RWPE1 (cell line): ENCODE measurements around the gene TNFAIP8.

Experiments used
- CTCF ChIA-PET: fragments of 350-600 bp; sonication (Branson Sonifier 250); formaldehyde crosslinking; extraction: SDS; loops from one replicate; lab custom pipeline; 2021; lab: Yijun Ruan, JAX
- POLR2A ChIA-PET: fragments of 400-600 bp; formaldehyde crosslinking; extraction: SDS; loops from one replicate; lab custom pipeline; 2020; ENCODE audit warnings: antibody characterized with exemption; ENCODE audit not compliant: low non-redundant PET; lab: Yijun Ruan, JAX
- DNase-seq: peaks from one replicate; pipeline ENCODE4 v3.0.0; 2012; ENCODE audit warnings: low spot score
- H3K27ac ChIP-seq: fragments of 450-650 bp; 2 replicates; pipeline ENCODE4 v1.5.1; 2017
- TF ChIP-seq, protein P1 (sequence below): fragments of 450-650 bp; conservative IDR thresholded peaks from 2 replicates; pipeline ENCODE4 v1.5.1; 2017; ENCODE audit warnings: low read depth, mild to moderate bottlenecking

TNFAIP8 gene

DNA sequence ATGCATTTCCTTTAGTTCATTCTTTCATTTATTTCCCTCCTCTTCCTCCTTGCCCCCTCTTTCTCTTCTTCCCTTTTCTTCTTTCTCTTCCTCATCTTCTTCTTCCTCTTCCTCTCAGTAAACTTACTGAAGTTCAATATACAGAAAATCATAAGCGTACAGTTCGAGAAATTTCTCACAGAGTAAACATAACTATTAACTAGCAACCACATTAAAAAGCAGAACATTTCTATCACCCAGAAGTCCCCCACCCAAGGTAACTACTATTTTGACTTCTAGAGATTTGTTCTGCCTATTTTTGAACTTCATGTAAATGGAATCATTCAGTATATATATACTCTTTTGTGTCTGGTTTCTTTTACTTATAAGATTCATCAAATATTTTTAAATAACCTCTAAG lies 48.2 kb downstream of the TNFAIP8 start:
- POLR2A ChIA-PET, result no interaction called here
- no peak for DNase-seq
- no peak overlapping the region for H3K27ac ChIP-seq
- CTCF ChIA-PET, result no interaction called here
- TF ChIP-seq, protein P1, sequence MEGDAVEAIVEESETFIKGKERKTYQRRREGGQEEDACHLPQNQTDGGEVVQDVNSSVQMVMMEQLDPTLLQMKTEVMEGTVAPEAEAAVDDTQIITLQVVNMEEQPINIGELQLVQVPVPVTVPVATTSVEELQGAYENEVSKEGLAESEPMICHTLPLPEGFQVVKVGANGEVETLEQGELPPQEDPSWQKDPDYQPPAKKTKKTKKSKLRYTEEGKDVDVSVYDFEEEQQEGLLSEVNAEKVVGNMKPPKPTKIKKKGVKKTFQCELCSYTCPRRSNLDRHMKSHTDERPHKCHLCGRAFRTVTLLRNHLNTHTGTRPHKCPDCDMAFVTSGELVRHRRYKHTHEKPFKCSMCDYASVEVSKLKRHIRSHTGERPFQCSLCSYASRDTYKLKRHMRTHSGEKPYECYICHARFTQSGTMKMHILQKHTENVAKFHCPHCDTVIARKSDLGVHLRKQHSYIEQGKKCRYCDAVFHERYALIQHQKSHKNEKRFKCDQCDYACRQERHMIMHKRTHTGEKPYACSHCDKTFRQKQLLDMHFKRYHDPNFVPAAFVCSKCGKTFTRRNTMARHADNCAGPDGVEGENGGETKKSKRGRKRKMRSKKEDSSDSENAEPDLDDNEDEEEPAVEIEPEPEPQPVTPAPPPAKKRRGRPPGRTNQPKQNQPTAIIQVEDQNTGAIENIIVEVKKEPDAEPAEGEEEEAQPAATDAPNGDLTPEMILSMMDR, result no peak

DNA sequence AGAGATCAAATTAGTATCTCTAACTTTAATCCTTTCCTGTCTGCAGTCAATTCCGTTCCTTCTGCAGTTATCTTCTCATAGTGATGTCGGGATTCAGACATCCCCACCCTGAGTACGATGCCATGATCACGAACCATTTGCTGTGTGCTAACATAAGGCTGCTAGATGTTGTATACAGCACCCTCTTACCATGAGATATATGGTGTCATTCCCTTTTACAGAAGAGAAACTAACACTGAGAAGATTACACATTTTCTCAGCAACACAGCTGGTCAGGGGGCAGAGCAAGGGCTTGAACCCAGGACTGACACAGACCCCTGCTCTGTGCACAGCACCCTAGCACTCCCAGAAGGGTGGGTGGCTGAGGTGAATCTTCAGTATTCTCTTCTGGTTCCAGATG lies 49.6 kb downstream of the TNFAIP8 start:
- no peak for DNase-seq
- TF ChIP-seq, protein P1, result no peak
- ChIA-PET CTCF (no interaction called here), POLR2A (no interaction called here)
- H3K27ac ChIP-seq, result no peak overlapping the region

DNA sequence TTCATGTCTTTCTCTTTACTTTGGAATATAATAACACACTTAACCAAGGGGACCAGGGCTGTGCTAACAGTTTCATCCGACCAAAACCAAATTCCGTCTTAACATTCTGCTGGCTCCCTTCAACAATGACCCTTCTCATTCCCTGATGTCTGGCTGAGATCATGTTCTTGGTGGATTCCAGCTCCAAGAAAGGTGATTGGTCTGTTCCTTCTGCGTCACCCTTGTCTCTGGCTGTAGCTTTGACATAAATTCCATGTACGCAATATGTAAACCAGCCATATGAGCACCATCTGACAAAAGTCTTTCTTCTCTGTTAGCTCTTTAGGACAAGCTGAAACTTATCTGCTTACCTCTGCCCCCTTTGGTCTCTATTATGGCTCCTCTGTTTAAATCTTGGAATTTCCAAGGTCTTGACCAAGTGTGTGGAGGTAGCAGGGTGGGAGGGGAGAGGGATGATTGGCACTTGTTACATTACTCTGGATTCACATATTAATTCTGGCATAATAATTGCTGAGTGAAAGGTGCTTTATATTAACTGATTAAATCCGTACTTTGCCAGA lies 50.8 kb downstream of the TNFAIP8 start:
- DNase-seq, result no peak
- CTCF ChIA-PET, result no interaction called here
- POLR2A ChIA-PET, result no interaction called here

DNA sequence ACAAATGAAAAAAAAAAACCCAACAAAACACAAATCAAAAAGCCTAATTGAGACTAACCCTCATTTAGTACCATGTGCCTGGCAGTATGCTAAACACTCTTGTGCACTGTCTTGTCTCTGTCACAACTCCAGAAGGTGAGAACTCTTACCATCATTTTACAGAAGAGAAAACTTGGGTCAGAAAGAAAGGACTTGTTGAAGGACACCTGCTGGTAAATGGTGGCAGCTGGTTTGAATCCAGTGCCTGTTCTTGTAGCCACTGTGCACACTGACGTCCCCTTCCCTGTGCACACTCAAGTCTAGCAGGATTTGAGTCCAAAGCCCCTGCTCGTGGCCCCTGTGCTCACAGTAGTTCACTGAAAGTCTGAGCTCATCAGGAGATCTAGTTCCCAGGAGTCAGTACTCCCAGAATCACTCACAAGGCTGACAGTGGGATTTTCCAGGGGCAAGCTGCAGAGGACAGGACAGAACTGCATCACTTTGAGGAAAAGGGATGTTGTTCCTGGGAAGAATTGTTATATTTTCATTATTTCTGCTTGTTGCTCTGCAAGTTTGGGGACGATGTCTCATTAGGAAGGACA lies 53.5 kb downstream of the TNFAIP8 start:
- ChIA-PET POLR2A (no interaction called here), CTCF (interaction anchor here (0.5 to 0.9 kb wide), 3 partner anchors 45 to 421 kb away, joined by 3 read pairs; partner anchors contain the start of gene DTWD2)
- DNase-seq, result no peak
- TF ChIP-seq, protein P1, result no peak
- no peak overlapping the region for H3K27ac ChIP-seq

More for the DNA sequence above, 50.8 kb downstream of the TNFAIP8 start:
- H3K27ac ChIP-seq, result no peak overlapping the region
- TF ChIP-seq, protein P1, result no peak

DNA sequence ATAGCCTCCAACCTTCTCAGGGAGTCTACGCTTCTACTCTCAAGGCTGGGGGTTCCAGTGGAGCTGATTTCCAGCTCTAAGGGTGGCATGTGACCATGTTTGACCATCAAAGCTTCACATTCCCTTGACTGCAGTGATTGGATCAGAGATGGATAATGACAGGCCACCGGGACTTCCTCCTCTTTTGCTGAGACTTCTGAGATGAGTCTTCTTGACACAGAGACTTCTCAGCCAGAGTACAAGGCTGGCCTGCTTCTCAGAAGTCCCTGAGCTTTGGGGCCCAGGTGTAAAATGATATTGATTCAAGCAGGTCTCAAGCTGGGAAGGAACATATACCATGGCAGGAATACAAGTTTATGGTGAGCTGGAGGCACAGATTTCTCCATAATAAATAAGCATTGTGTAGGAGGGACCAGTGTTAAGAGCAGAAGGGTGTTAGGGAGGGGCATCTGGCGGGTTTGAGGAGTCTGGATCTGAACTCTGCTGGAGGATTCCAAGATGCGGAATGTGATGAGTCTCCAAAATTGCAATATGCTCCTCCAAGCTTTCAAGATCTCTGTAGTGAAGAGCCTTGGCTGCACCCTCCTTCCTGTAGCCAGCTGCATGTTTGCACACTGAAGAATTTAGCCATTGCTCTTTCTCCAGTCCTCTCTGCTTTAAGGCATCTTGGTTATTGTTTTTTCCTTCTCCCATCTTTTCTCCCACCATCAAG lies 54.8 kb downstream of the TNFAIP8 start:
- POLR2A ChIA-PET, result no interaction called here
- DNase-seq, result no peak
- no peak overlapping the region for H3K27ac ChIP-seq
- CTCF ChIA-PET, result interaction anchor here (0.8 to 3.7 kb wide), 7 partner anchors 10 to 422 kb away, joined by 3 to 30 read pairs (median 7); partner anchors contain the start of gene DTWD2
- TF ChIP-seq, protein P1, result no peak
